ENCODE results near the gene ZNF217.
"Not testable (repeated sequence)": the region's sequence is repeated elsewhere in the genome, so short reads cannot be mapped to it uniquely, and the experiment has no call there.

Gene ZNF217

GRCh38 chr20:53567379-53567917 is 26.2 kb downstream of the ZNF217 start:
- Histone ChIP-seq H2BK15ac (ENCODE audit: low read length) (no peak overlapping the region), H3K4me2 (ENCODE audit: insufficient read depth, low read length, poor library complexity, severe bottlenecking) (no peak overlapping the region), H3K79me1 (ENCODE audit: low read depth, low read length) (peaks cover 3% of the 10 kb centered on the region), H3K9me3 (replicated peaks in 1 of 2; ENCODE audit: control insufficient read depth in 2 of 2, insufficient read depth in 1 of 2, low read depth in 1 of 2, low read length in 2 of 2) (no peaks in the 10 kb centered on the region), H2AK5ac (ENCODE audit: low read depth, low read length) (no peak overlapping the region), H4K8ac (ENCODE audit: low read depth, low read length) (no peak overlapping the region), H3K27me3 (ENCODE audit: control insufficient read depth in 3 of 3, insufficient read depth in 3 of 3, low read depth in 1 of 3, low read length in 3 of 3) (no peaks in the 10 kb centered on the region), H2BK120ac (ENCODE audit: low read depth, low read length) (no peak overlapping the region), H3K4me3 (ENCODE audit: low read length in 2 of 2) (no peak overlapping the region), H4K91ac (ENCODE audit: low read depth, low read length, poor library complexity) (no peak overlapping the region), H2BK5ac (ENCODE audit: low read length) (no peak overlapping the region), H2BK12ac (ENCODE audit: low read length) (no peak overlapping the region), H3K14ac (ENCODE audit: low read length) (no peak overlapping the region), H3K4me1 (ENCODE audit: control insufficient read depth in 2 of 2, insufficient read depth in 1 of 2, low read depth in 1 of 2, low read length in 2 of 2) (no peaks in the 10 kb centered on the region), H3K9ac (ENCODE audit: low read depth, low read length, poor library complexity) (no peak overlapping the region), H3K23ac (ENCODE audit: low read depth, low read length, poor library complexity) (no peak overlapping the region), H3K4ac (ENCODE audit: low read length) (no peak overlapping the region), H2AFZ (ENCODE audit: low read length) (no peak overlapping the region), H3K18ac (ENCODE audit: low read length) (no peak overlapping the region), H3K36me3 (replicated peaks in 1 of 2; ENCODE audit: control insufficient read depth in 2 of 2, insufficient read depth in 2 of 2, low read length in 2 of 2) (peaks cover 28 to 76% of the 10 kb centered on the region in 2 donors), H3K27ac (replicated peaks; ENCODE audit: low read length) (no peak overlapping the region)
- no peak for DNase-seq (ENCODE audit: low spot score)
- WGBS, 2 donors (ENCODE audit: extremely low coverage in 2 of 2, insufficient read length in 2 of 2, insufficient replicate concordance in 1 of 2): no CpG with 5 or more reads among the region's 3 CpGs

DNA sequence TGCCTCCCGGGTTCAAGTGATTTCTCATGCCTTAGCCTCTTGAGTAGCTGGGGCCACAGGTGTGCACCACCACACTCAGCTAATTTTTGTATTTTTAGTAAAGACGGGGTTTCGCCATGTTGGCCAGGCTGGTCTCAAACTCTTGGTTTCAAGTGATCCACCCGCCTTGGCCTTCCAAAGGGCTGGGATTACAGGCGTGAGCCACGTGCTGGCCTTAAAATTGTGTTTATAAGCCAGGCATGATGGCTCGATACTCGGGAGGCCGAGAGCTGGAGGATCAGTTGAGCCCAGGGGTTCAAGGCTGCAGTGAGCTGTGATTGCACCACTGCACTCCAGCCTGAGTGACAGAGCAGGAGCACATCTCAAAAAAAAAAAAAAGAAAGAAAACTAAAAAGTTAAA is 27.0 kb downstream of the ZNF217 start:
- not testable (repeated sequence) for H3K9me3 ChIP-seq (replicated peaks in 1 of 2; ENCODE audit: control insufficient read depth in 2 of 2, insufficient read depth in 1 of 2, low read depth in 1 of 2, low read length in 2 of 2); H3K27ac ChIP-seq (replicated peaks; ENCODE audit: low read length); H3K27me3 ChIP-seq (ENCODE audit: control insufficient read depth in 3 of 3, insufficient read depth in 3 of 3, low read depth in 1 of 3, low read length in 3 of 3); H3K4me3 ChIP-seq (ENCODE audit: low read length in 2 of 2); H3K9ac ChIP-seq (ENCODE audit: low read depth, low read length, poor library complexity); H3K4ac ChIP-seq (ENCODE audit: low read length); H2BK120ac ChIP-seq (ENCODE audit: low read depth, low read length); H3K14ac ChIP-seq (ENCODE audit: low read length); H3K79me1 ChIP-seq (ENCODE audit: low read depth, low read length); H2BK12ac ChIP-seq (ENCODE audit: low read length); H2AK5ac ChIP-seq (ENCODE audit: low read depth, low read length); H2BK15ac ChIP-seq (ENCODE audit: low read length); DNase-seq (ENCODE audit: low spot score); H3K4me2 ChIP-seq (ENCODE audit: insufficient read depth, low read length, poor library complexity, severe bottlenecking); H2AFZ ChIP-seq (ENCODE audit: low read length); H3K23ac ChIP-seq (ENCODE audit: low read depth, low read length, poor library complexity); H2BK5ac ChIP-seq (ENCODE audit: low read length); H4K91ac ChIP-seq (ENCODE audit: low read depth, low read length, poor library complexity); H3K18ac ChIP-seq (ENCODE audit: low read length); H4K8ac ChIP-seq (ENCODE audit: low read depth, low read length); H3K4me1 ChIP-seq (ENCODE audit: control insufficient read depth in 2 of 2, insufficient read depth in 1 of 2, low read depth in 1 of 2, low read length in 2 of 2)
- peaks cover 25 to 68% of the 10 kb centered on the region in 2 donors for H3K36me3 ChIP-seq (replicated peaks in 1 of 2; ENCODE audit: control insufficient read depth in 2 of 2, insufficient read depth in 2 of 2, low read length in 2 of 2)
- no CpG with 5 or more reads among the region's 9 CpGs for WGBS, 2 donors (ENCODE audit: extremely low coverage in 2 of 2, insufficient read length in 2 of 2, insufficient replicate concordance in 1 of 2)

GRCh38 chr20:53565254-53565653 is 28.4 kb downstream of the ZNF217 start:
- no peak overlapping the region for H3K14ac ChIP-seq (ENCODE audit: low read length)
- no peak overlapping the region for H2BK5ac ChIP-seq (ENCODE audit: low read length)
- WGBS, 2 donors (ENCODE audit: extremely low coverage in 2 of 2, insufficient read length in 2 of 2, insufficient replicate concordance in 1 of 2): no CpG with 5 or more reads among the region's 11 CpGs
- H2BK120ac ChIP-seq (ENCODE audit: low read depth, low read length): no peak overlapping the region
- H3K9ac ChIP-seq (ENCODE audit: low read depth, low read length, poor library complexity): no peak overlapping the region
- no peak overlapping the region for H2AK5ac ChIP-seq (ENCODE audit: low read depth, low read length)
- H3K79me1 ChIP-seq (ENCODE audit: low read depth, low read length): no peaks in the 10 kb centered on the region
- no peak overlapping the region for H4K8ac ChIP-seq (ENCODE audit: low read depth, low read length)
- H3K9me3 ChIP-seq (replicated peaks in 1 of 2; ENCODE audit: control insufficient read depth in 2 of 2, insufficient read depth in 1 of 2, low read depth in 1 of 2, low read length in 2 of 2): no peaks in the 10 kb centered on the region
- H2BK15ac ChIP-seq (ENCODE audit: low read length): no peak overlapping the region
- no peak overlapping the region for H4K91ac ChIP-seq (ENCODE audit: low read depth, low read length, poor library complexity)
- no peak overlapping the region for H2AFZ ChIP-seq (ENCODE audit: low read length)
- H2BK12ac ChIP-seq (ENCODE audit: low read length): no peak overlapping the region
- no peaks in the 10 kb centered on the region for H3K27me3 ChIP-seq (ENCODE audit: control insufficient read depth in 3 of 3, insufficient read depth in 3 of 3, low read depth in 1 of 3, low read length in 3 of 3)
- no peak overlapping the region for H3K4ac ChIP-seq (ENCODE audit: low read length)
- no peak overlapping the region for H3K23ac ChIP-seq (ENCODE audit: low read depth, low read length, poor library complexity)
- H3K4me1 ChIP-seq (ENCODE audit: control insufficient read depth in 2 of 2, insufficient read depth in 1 of 2, low read depth in 1 of 2, low read length in 2 of 2): no peaks in the 10 kb centered on the region
- DNase-seq (ENCODE audit: low spot score): no peak
- H3K36me3 ChIP-seq (replicated peaks in 1 of 2; ENCODE audit: control insufficient read depth in 2 of 2, insufficient read depth in 2 of 2, low read length in 2 of 2): peaks cover 16 to 54% of the 10 kb centered on the region in 2 donors
- H3K27ac ChIP-seq (replicated peaks; ENCODE audit: low read length): no peak overlapping the region
- no peak overlapping the region for H3K4me2 ChIP-seq (ENCODE audit: insufficient read depth, low read length, poor library complexity, severe bottlenecking)
- H3K4me3 ChIP-seq (ENCODE audit: low read length in 2 of 2): no peak overlapping the region
- no peak overlapping the region for H3K18ac ChIP-seq (ENCODE audit: low read length)

DNA sequence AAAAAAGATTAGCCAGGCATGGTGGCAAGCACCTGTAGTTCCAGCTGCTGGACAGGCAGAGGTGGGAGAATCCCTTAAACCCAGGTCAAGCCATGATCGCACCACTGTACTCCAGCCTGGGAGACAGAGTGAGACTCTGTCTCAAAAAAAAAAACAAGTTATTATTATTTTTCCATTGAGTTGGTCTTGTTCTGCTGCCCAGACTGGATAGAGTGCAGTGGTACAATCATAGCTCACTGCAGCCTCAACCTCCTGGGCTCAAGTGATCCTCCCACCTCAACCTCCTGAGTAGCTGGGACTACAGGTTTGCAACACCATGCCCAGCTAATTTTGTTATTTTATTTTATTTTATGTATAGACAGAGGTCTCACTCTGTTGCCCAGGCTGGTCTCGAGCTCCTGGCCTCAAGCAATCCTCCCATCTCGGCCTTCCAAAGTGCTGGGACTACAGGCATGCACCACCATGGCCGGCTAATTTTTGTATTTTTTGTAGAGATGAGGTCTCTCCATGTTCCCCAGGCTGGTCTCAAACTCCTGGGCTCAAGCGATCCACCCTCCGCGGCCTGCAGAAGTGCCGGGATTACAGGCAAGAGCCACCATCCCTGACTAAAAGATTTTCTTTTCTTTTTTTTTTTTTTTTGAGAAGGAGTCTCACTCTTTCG is 31.4 kb downstream of the ZNF217 start:
- no CpG with 5 or more reads among the region's 9 CpGs for WGBS, 2 donors (ENCODE audit: extremely low coverage in 2 of 2, insufficient read length in 2 of 2, insufficient replicate concordance in 1 of 2)
- H3K9ac ChIP-seq (ENCODE audit: low read depth, low read length, poor library complexity); H3K4me3 ChIP-seq (ENCODE audit: low read length in 2 of 2); H3K79me1 ChIP-seq (ENCODE audit: low read depth, low read length); H3K27ac ChIP-seq (replicated peaks; ENCODE audit: low read length); H2AK5ac ChIP-seq (ENCODE audit: low read depth, low read length); H3K27me3 ChIP-seq (ENCODE audit: control insufficient read depth in 3 of 3, insufficient read depth in 3 of 3, low read depth in 1 of 3, low read length in 3 of 3); H3K4ac ChIP-seq (ENCODE audit: low read length); H3K23ac ChIP-seq (ENCODE audit: low read depth, low read length, poor library complexity); H3K18ac ChIP-seq (ENCODE audit: low read length); H3K4me1 ChIP-seq (ENCODE audit: control insufficient read depth in 2 of 2, insufficient read depth in 1 of 2, low read depth in 1 of 2, low read length in 2 of 2); H2BK120ac ChIP-seq (ENCODE audit: low read depth, low read length); H3K9me3 ChIP-seq (replicated peaks in 1 of 2; ENCODE audit: control insufficient read depth in 2 of 2, insufficient read depth in 1 of 2, low read depth in 1 of 2, low read length in 2 of 2); H2BK12ac ChIP-seq (ENCODE audit: low read length); H2BK15ac ChIP-seq (ENCODE audit: low read length); H4K8ac ChIP-seq (ENCODE audit: low read depth, low read length); H3K4me2 ChIP-seq (ENCODE audit: insufficient read depth, low read length, poor library complexity, severe bottlenecking); H2BK5ac ChIP-seq (ENCODE audit: low read length); DNase-seq (ENCODE audit: low spot score); H2AFZ ChIP-seq (ENCODE audit: low read length); H4K91ac ChIP-seq (ENCODE audit: low read depth, low read length, poor library complexity); H3K14ac ChIP-seq (ENCODE audit: low read length): not testable (repeated sequence)
- H3K36me3 ChIP-seq (replicated peaks in 1 of 2; ENCODE audit: control insufficient read depth in 2 of 2, insufficient read depth in 2 of 2, low read length in 2 of 2): peaks cover 7 to 24% of the 10 kb centered on the region in 2 donors
